Ovary (tissue), 9 donors: ENCODE results near the gene FUT6. TPM values are rescaled to one million over a fixed set of nuclear protein-coding genes. Genes with fewer than 3 reads are reported as not detected.

Experiments used
- DNase-seq, 5 donors: peaks; one replicate each; pipeline ENCODE4 v3.0.0-alpha.2; 2019 to 2020
- H3K27ac ChIP-seq, 2 donors: fragments of 200-600 bp; one replicate each; pipeline versions ENCODE4 v1.5.1 to v1.8.0; 2019 to 2022
- H3K27me3 ChIP-seq: fragments of 200-600 bp; one replicate; pipeline ENCODE4 v1.8.0; 2022
- H3K36me3 ChIP-seq: fragments of 200-600 bp; sonication (generic); one replicate; pipeline ENCODE4 v1.5.1; 2019
- H3K4me1 ChIP-seq: one replicate; pipeline ENCODE4 v1.8.1; 2013; ENCODE audit warnings: mild to moderate bottlenecking, moderate library complexity; ENCODE audit not compliant: insufficient read depth
- H3K4me3 ChIP-seq: fragments of 200-600 bp; sonication (generic); one replicate; pipeline ENCODE4 v1.5.1; 2017
- H3K9me3 ChIP-seq, 2 donors: fragments of 200-600 bp in 1 of 2; sonication (generic) in 1 of 2; one replicate each; pipeline versions ENCODE4 v1.5.1 to v1.8.1; 2013 to 2019; ENCODE audit warnings: mild to moderate bottlenecking in 1 of 2, moderate library complexity in 1 of 2
- EP300 ChIP-seq: sonication (generic); formaldehyde crosslinking; IDR thresholded peaks from one replicate; pipeline ENCODE4 v1.6.1; 2017; ENCODE audit warnings: antibody characterized with exemption
- POLR2A ChIP-seq: fragments of 450-650 bp; IDR thresholded peaks from one replicate; pipeline ENCODE4 v1.6.1; 2017; ENCODE audit warnings: antibody characterized with exemption, mild to moderate bottlenecking, moderate library complexity
- WGBS, 3 donors: extraction: QIAGEN DNeasy Blood & Tissue Kit in 1 of 3; methylation state at CpG; one replicate each; pipeline versions ENCODE4 v1.1.5 to v1.1.7; 2013 to 2017; 5-methylcytosine and 5-hydroxymethylcytosine counted together
- intact Hi-C, 4 donors: fragments of 100-400 bp; cut with DNase I; formaldehyde crosslinking; loops; one replicate each; pipeline versions ENCODE4 v1.11.0 to v1.15.1; 2022 to 2023
- polyA plus RNA-seq, 2 donors: library from polyadenylated mRNA; stranded (reverse); fragments of 200-250 nt in 1 of 2; fragments of 350-450 nt in 1 of 2; fragmentation: Illumina TruSeq in 1 of 2; extraction: RNeasy Lipid Tissue Mini Kit (QIAGEN cat#74804) in 1 of 2; gene quantifications; one replicate each; pipeline ENCODE4 v1.2.3, GENCODE V29; 2013 to 2014
- total RNA-seq, 7 donors: library from RNA; depleted of rRNA in 2 of 7; stranded (reverse); fragments of >200 nt in 2 of 7; fragmentation: NEBNext Ultra II Directional in 3 of 7; extraction: Animal tissue kit (Norgen Biotek cat#: 25700) in 3 of 7; gene quantifications; one replicate each; pipeline versions ENCODE4 v1.1.0 to v1.2.4, GENCODE V29; 2016 to 2023
- TF ChIP-seq, protein P1 (sequence below), 3 donors: fragments of 450-650 bp in 2 of 3; fragments of 200-600 bp in 1 of 3; IDR thresholded peaks; one replicate each; pipeline versions ENCODE4 v1.5.1 to v1.8.0; 2016 to 2022; ENCODE audit warnings: antibody characterized with exemption in 3 of 3, mild to moderate bottlenecking in 1 of 3
- donor health status: DM: no; HTN: no; CAD: no; lungs with moderate emphysema.
- donor health status: DM: no; HTN: no; CAD: no.
- donor health status: Bipolar disorder and iron deficiency.
- donor health status: DM: yes; HTN: yes; CAD: no.
- donor health status: DM: no; HTN: no; CAD: no.
- donor health status: DM: yes; HTN: yes; CAD: no.

Gene FUT6
- total and polyA plus RNA-seq, 9 donors = 0.11 to 2.6 (median 0.38) TPM; not detected in 5

DNA sequence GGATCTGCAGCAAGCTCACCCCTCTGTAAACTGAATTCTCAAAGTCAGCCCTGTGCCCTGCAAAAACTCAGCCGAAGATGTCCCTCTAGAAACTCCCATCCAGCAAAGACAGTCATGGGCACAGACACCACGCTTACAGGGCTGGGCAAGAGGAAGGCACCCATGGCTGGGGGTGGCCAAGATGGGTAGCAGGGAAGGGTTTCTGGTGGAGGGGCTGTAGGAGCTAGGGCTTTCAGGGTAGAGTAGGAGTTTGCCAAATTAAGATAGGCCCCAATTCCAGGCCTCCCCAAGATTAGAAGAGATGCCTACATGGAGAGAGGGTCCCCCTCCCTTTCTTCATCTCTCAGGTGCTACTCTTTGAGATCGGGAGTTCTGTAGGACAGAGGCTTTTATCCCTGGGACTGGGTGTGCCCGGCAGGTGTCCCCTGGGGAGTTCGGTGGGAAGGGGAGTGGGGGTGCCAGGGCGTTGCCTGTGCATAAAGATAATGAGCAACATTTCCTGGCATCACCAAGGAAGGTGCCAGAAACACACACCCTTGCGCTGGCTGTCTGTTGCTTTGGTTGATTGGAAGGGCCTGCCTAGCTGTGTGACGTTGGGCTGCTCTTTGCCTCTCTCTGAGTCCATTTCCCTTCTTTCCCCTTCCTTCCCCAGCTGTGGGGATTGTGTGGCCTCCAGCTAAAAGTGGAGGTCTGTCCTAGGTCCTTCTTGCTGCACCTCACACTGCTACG, 25.2 kb downstream of the FUT6 start:
- no peak overlapping the region for H3K4me3 ChIP-seq
- H3K27me3 ChIP-seq = no peaks in the 10 kb centered on the region
- H3K27ac ChIP-seq = no peak overlapping the region
- DNase-seq = no peak
- H3K9me3 ChIP-seq = no peaks in the 10 kb centered on the region
- TF ChIP-seq POLR2A (no peak), EP300 (no peak)
- TF ChIP-seq, protein P1, sequence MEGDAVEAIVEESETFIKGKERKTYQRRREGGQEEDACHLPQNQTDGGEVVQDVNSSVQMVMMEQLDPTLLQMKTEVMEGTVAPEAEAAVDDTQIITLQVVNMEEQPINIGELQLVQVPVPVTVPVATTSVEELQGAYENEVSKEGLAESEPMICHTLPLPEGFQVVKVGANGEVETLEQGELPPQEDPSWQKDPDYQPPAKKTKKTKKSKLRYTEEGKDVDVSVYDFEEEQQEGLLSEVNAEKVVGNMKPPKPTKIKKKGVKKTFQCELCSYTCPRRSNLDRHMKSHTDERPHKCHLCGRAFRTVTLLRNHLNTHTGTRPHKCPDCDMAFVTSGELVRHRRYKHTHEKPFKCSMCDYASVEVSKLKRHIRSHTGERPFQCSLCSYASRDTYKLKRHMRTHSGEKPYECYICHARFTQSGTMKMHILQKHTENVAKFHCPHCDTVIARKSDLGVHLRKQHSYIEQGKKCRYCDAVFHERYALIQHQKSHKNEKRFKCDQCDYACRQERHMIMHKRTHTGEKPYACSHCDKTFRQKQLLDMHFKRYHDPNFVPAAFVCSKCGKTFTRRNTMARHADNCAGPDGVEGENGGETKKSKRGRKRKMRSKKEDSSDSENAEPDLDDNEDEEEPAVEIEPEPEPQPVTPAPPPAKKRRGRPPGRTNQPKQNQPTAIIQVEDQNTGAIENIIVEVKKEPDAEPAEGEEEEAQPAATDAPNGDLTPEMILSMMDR (IDR thresholded peaks at IDR 0.05) = no peak
- intact Hi-C loops = no loop called here
- WGBS, 3 donors = 58 to 68% (median 60%) methylated on average over 9 of the region's 9 CpGs
- no peaks in the 10 kb centered on the region for H3K36me3 ChIP-seq
- H3K4me1 ChIP-seq = no peaks in the 10 kb centered on the region

DNA sequence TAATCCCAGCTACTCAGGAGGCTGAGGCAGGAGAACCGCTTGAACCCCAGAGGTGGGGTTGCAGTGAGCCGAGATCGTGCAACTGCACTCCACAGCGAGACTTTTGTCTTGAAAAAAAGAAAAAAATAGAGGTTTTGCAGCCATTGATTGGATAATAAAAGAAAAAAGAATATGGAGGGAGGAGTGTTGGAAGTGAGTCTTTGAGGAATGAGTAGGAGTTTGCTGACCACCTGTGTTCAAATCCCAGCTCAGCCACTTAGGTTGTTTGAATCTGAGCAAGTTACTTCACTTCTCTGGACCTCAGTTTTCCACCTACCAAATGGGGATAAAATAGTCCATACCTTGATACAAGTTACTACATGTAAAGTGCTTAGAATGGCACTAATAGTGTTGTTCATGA, 28.4 kb downstream of the FUT6 start:
- DNase-seq = no peak
- Histone ChIP-seq H3K4me3 (no peak overlapping the region), H3K27ac (no peak overlapping the region), H3K9me3 (no peaks in the 10 kb centered on the region), H3K27me3 (no peaks in the 10 kb centered on the region), H3K4me1 (no peaks in the 10 kb centered on the region), H3K36me3 (no peaks in the 10 kb centered on the region)
- intact Hi-C loops = no loop called here
- WGBS, 3 donors = 81 to 90% (median 85%) methylated on average over 4 of the region's 4 CpGs
- TF ChIP-seq, protein P1 (IDR thresholded peaks at IDR 0.05) = no peak
- no peak for TF ChIP-seq POLR2A
- TF ChIP-seq EP300 = no peak

DNA sequence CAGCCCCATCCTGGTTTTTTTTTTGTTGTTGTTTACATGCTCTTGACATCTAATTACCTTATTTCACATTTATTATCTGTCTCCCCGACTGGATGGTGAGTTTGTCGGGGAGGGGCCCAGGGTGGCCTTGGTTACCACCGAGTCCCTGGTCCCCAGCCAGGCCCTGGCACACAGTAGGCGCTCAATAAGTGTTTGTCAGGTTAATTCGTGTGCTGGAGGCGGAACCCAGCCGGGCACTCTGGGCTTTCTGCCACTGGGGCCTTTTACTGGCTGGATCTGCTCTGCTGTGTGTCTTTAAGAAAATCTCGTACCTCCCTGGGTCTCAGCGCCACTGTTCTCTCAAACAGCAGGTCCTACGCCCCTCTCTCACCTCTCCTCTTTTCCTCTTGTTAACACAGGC, 30.0 kb downstream of the FUT6 start:
- DNase-seq = no peak
- intact Hi-C loops = loop anchor here in 1 of 4 donors (10.0 kb wide), 1 partner anchor 85 kb away; no protein-coding TSS in a partner anchor
- 55 to 69% (median 66%) methylated on average over 10 of the region's 10 CpGs for WGBS, 3 donors
- H3K4me1 ChIP-seq = no peaks in the 10 kb centered on the region
- H3K4me3 ChIP-seq = no peak overlapping the region
- no peaks in the 10 kb centered on the region for H3K36me3 ChIP-seq
- TF ChIP-seq, protein P1 (IDR thresholded peaks at IDR 0.05) = no peak
- TF ChIP-seq EP300 (no peak), POLR2A (no peak)
- H3K27me3 ChIP-seq = no peaks in the 10 kb centered on the region
- H3K9me3 ChIP-seq = no peaks in the 10 kb centered on the region
- H3K27ac ChIP-seq = no peak overlapping the region

DNA sequence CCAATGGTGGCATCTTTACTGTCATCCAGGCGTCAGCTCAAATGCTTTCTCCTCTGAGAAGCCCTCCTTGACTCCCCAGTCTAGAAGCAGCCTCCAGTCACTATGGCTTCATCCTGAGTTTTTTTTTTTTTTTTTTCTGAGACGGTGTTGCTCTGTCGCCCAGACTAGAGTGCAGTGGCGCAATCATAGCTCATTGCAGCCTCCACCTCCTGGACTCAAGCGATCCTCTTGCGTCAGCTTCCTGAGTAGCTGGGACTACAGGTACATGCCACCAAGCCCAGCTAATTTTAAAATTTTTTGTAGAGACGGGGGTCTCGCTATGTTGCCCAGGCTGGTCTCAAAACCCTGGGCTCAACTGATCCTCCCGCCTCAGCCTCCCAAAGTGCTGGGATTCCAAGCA, 30.4 kb downstream of the FUT6 start:
- intact Hi-C loops = loop anchor here in 1 of 4 donors (10.0 kb wide), 1 partner anchor 86 kb away; no protein-coding TSS in a partner anchor
- DNase-seq = no peak
- TF ChIP-seq EP300 (no peak), POLR2A (no peak)
- TF ChIP-seq, protein P1 (IDR thresholded peaks at IDR 0.05) = no peak
- 86 to 90% (median 87%) methylated on average over 9 of the region's 9 CpGs for WGBS, 3 donors
- no peaks in the 10 kb centered on the region for H3K4me1 ChIP-seq
- no peaks in the 10 kb centered on the region for H3K27me3 ChIP-seq
- H3K9me3 ChIP-seq = no peaks in the 10 kb centered on the region
- no peak overlapping the region for H3K27ac ChIP-seq
- H3K36me3 ChIP-seq = no peaks in the 10 kb centered on the region
- H3K4me3 ChIP-seq = no peak overlapping the region
